ENCODE data around the gene PBX1.
"Not testable (repeated sequence)": the region's sequence is repeated elsewhere in the genome, so short reads cannot be mapped to it uniquely, and the experiment has no call there.

Gene PBX1

GRCh38 chr1:164645921-164646320 lies 86.9 kb downstream of the PBX1 start:
- DNase-seq, result no peak

GRCh38 chr1:164647211-164647610 lies 88.2 kb downstream of the PBX1 start:
- DNase-seq, result no peak

- no peak for DNase-seq
Observed at GRCh38 chr1:164648636-164649035, 89.7 kb downstream of the PBX1 start.

GRCh38 chr1:164649146-164649545 lies 90.2 kb downstream of the PBX1 start:
- DNase-seq, result no peak

GRCh38 chr1:164650531-164650930 lies 91.5 kb downstream of the PBX1 start:
- DNase-seq, result no peak

- no peak for DNase-seq
Observed at GRCh38 chr1:164651351-164651951, 92.5 kb downstream of the PBX1 start.

- DNase-seq, result not testable (repeated sequence)
Observed at GRCh38 chr1:164652969-164653368, 94.0 kb downstream of the PBX1 start.

- DNase-seq, result no peak
Observed at GRCh38 chr1:164653705-164654104, 94.7 kb downstream of the PBX1 start.

- DNase-seq, result no peak
Observed at GRCh38 chr1:164654200-164654599, 95.2 kb downstream of the PBX1 start.

- no peak for DNase-seq
Observed at GRCh38 chr1:164658864-164659263, 99.9 kb downstream of the PBX1 start.

GRCh38 chr1:164659621-164660411 lies 100.8 kb downstream of the PBX1 start:
- no peak for DNase-seq

GRCh38 chr1:164660412-164660772 lies 101.4 kb downstream of the PBX1 start:
- DNase-seq, result no peak

GRCh38 chr1:164660775-164661174 lies 101.8 kb downstream of the PBX1 start:
- no peak for DNase-seq

- no peak for DNase-seq
Observed at GRCh38 chr1:164662462-164662861, 103.5 kb downstream of the PBX1 start.

- no peak for DNase-seq
Observed at GRCh38 chr1:164662955-164663354, 104.0 kb downstream of the PBX1 start.

GRCh38 chr1:164664127-164664526 lies 105.1 kb downstream of the PBX1 start:
- no peak for DNase-seq

- no peak for DNase-seq
Observed at GRCh38 chr1:164667001-164667400, 108.0 kb downstream of the PBX1 start.

- DNase-seq, result no peak
Observed at GRCh38 chr1:164667600-164667999, 108.6 kb downstream of the PBX1 start.

GRCh38 chr1:164668491-164669400 lies 109.8 kb downstream of the PBX1 start:
- DNase-seq, result no peak

GRCh38 chr1:164670026-164670425 lies 111.0 kb downstream of the PBX1 start:
- no peak for DNase-seq

GRCh38 chr1:164670786-164671185 lies 111.8 kb downstream of the PBX1 start:
- DNase-seq, result no peak

- no peak for DNase-seq
Observed at GRCh38 chr1:164671323-164671965, 112.5 kb downstream of the PBX1 start.

- DNase-seq, result no peak
Observed at GRCh38 chr1:164671966-164672571, 113.1 kb downstream of the PBX1 start.
